Measurements from ENCODE around the gene RAP1GAP2. TPM values are rescaled to one million over a fixed set of nuclear protein-coding genes. Genes with fewer than 3 reads are reported as not detected.

RAP1GAP2 gene
- total RNA-seq, 1 donor from 2014 or later: 8.6 TPM

GRCh38 chr17:2798188-2798587, 1.9 kb downstream of the RAP1GAP2 start:
- Histone ChIP-seq H3K4me2 (ENCODE audit: low read length) (no peak overlapping the region), H3K4me1 (ENCODE audit: insufficient read depth, low read length) (no peaks in the 10 kb centered on the region), H4K20me1 (ENCODE audit: insufficient read depth, low read length) (no peaks in the 10 kb centered on the region), H3K36me3 (ENCODE audit: insufficient read depth, low read length) (no peaks in the 10 kb centered on the region), H3K9me3 (ENCODE audit: insufficient read depth, low read depth, low read length) (no peaks in the 10 kb centered on the region), H3K9ac (ENCODE audit: low read length) (no peak overlapping the region), H3K27ac (ENCODE audit: low read depth, low read length) (no peak overlapping the region), H3K4me3 (ENCODE audit: insufficient read depth, low read depth, low read length) (no peak overlapping the region), H3K27me3 (ENCODE audit: insufficient read depth, low read length) (peaks cover 13% of the 10 kb centered on the region), H2AFZ (ENCODE audit: low read depth, low read length) (no peak overlapping the region), H3K79me2 (ENCODE audit: insufficient read depth, low read length) (no peaks in the 10 kb centered on the region)
- DNase-seq (ENCODE audit: low read depth): no peak
- peaks cover 2% of the 10 kb centered on the region for H3K36me3 Mint-ChIP-seq (ENCODE audit: low read depth, unreplicated experiment)
- no peaks in the 10 kb centered on the region for H3K9me3 Mint-ChIP-seq (ENCODE audit: unreplicated experiment)
- TF ChIP-seq EZH2 (IDR thresholded peaks at IDR 0.05; ENCODE audit: insufficient read depth, low read length): no peak
- no peak for TF ChIP-seq CTCF (IDR thresholded peaks at IDR 0.05; ENCODE audit: insufficient read depth, low read depth, low read length)
- no peak overlapping the region for H3K4me3 Mint-ChIP-seq (ENCODE audit: unreplicated experiment)
- H3K27ac Mint-ChIP-seq (ENCODE audit: unreplicated experiment): no peak overlapping the region
- no peaks in the 10 kb centered on the region for H3K4me1 Mint-ChIP-seq (ENCODE audit: low read depth, unreplicated experiment)
- no peak for FAIRE-seq
- peaks cover 44% of the 10 kb centered on the region for H3K27me3 Mint-ChIP-seq (ENCODE audit: low read depth, unreplicated experiment)

GRCh38 chr17:2798678-2799077, 2.4 kb downstream of the RAP1GAP2 start:
- no peaks in the 10 kb centered on the region for H3K36me3 ChIP-seq (ENCODE audit: insufficient read depth, low read length)
- Mint-ChIP-seq H3K4me3 (ENCODE audit: unreplicated experiment) (no peak overlapping the region), H3K4me1 (ENCODE audit: low read depth, unreplicated experiment) (no peaks in the 10 kb centered on the region), H3K27ac (ENCODE audit: unreplicated experiment) (peak overlapping the region; percentile 27), H3K36me3 (ENCODE audit: low read depth, unreplicated experiment) (peaks cover 2% of the 10 kb centered on the region), H3K27me3 (ENCODE audit: low read depth, unreplicated experiment) (peaks cover 45% of the 10 kb centered on the region), H3K9me3 (ENCODE audit: unreplicated experiment) (no peaks in the 10 kb centered on the region)
- H3K27ac ChIP-seq (ENCODE audit: low read depth, low read length): no peak overlapping the region
- no peak overlapping the region for H2AFZ ChIP-seq (ENCODE audit: low read depth, low read length)
- H3K4me1 ChIP-seq (ENCODE audit: insufficient read depth, low read length): no peaks in the 10 kb centered on the region
- TF ChIP-seq EZH2 (IDR thresholded peaks at IDR 0.05; ENCODE audit: insufficient read depth, low read length) (no peak), CTCF (IDR thresholded peaks at IDR 0.05; ENCODE audit: insufficient read depth, low read depth, low read length) (no peak)
- no peak overlapping the region for H3K4me2 ChIP-seq (ENCODE audit: low read length)
- no peak overlapping the region for H3K4me3 ChIP-seq (ENCODE audit: insufficient read depth, low read depth, low read length)
- H3K9ac ChIP-seq (ENCODE audit: low read length): no peak overlapping the region
- H4K20me1 ChIP-seq (ENCODE audit: insufficient read depth, low read length): no peaks in the 10 kb centered on the region
- no peaks in the 10 kb centered on the region for H3K9me3 ChIP-seq (ENCODE audit: insufficient read depth, low read depth, low read length)
- FAIRE-seq (no peak), DNase-seq (ENCODE audit: low read depth) (no peak)
- peaks cover 14% of the 10 kb centered on the region for H3K27me3 ChIP-seq (ENCODE audit: insufficient read depth, low read length)
- no peaks in the 10 kb centered on the region for H3K79me2 ChIP-seq (ENCODE audit: insufficient read depth, low read length)

DNA sequence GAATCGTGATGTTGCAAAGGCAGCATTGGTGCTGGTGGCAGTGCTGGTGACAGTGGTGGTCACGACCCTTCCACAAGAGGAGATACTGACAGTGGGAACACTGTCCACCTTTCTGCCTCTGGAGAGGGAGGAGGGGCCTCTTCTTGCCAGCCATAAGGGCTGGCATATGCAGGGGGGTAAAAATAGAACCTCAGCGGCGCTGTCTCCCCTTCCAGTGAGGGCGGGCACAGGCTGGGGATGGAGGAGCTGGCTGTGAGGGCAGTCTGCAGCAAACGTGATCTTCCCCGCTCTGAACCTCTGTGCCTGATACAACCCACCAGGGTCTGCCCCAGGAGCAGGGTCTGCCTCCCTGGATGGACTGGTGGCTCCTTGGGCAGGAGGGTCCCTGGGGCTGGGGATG, 3.4 kb downstream of the RAP1GAP2 start:
- Mint-ChIP-seq H3K27ac (ENCODE audit: unreplicated experiment) (no peak overlapping the region), H3K4me3 (ENCODE audit: unreplicated experiment) (no peak overlapping the region), H3K4me1 (ENCODE audit: low read depth, unreplicated experiment) (no peaks in the 10 kb centered on the region), H3K9me3 (ENCODE audit: unreplicated experiment) (no peaks in the 10 kb centered on the region), H3K27me3 (ENCODE audit: low read depth, unreplicated experiment) (peaks cover 48% of the 10 kb centered on the region), H3K36me3 (ENCODE audit: low read depth, unreplicated experiment) (peaks cover 2% of the 10 kb centered on the region)
- no peaks in the 10 kb centered on the region for H3K36me3 ChIP-seq (ENCODE audit: insufficient read depth, low read length)
- H3K27ac ChIP-seq (ENCODE audit: low read depth, low read length): no peak overlapping the region
- H3K9me3 ChIP-seq (ENCODE audit: insufficient read depth, low read depth, low read length): no peaks in the 10 kb centered on the region
- no peak for FAIRE-seq
- H2AFZ ChIP-seq (ENCODE audit: low read depth, low read length): no peak overlapping the region
- H3K79me2 ChIP-seq (ENCODE audit: insufficient read depth, low read length): no peaks in the 10 kb centered on the region
- no peak overlapping the region for H3K4me2 ChIP-seq (ENCODE audit: low read length)
- no peak for DNase-seq (ENCODE audit: low read depth)
- no peaks in the 10 kb centered on the region for H4K20me1 ChIP-seq (ENCODE audit: insufficient read depth, low read length)
- no peak for TF ChIP-seq CTCF (IDR thresholded peaks at IDR 0.05; ENCODE audit: insufficient read depth, low read depth, low read length)
- TF ChIP-seq EZH2 (IDR thresholded peaks at IDR 0.05; ENCODE audit: insufficient read depth, low read length): no peak
- H3K27me3 ChIP-seq (ENCODE audit: insufficient read depth, low read length): peaks cover 16% of the 10 kb centered on the region
- no peaks in the 10 kb centered on the region for H3K4me1 ChIP-seq (ENCODE audit: insufficient read depth, low read length)
- H3K9ac ChIP-seq (ENCODE audit: low read length): no peak overlapping the region
- no peak overlapping the region for H3K4me3 ChIP-seq (ENCODE audit: insufficient read depth, low read depth, low read length)
